ENCODE data around the gene METTL27.
"Not testable (repeated sequence)": the region's sequence is repeated elsewhere in the genome, so short reads cannot be mapped to it uniquely, and the experiment has no call there.

The METTL27 gene, protein sequence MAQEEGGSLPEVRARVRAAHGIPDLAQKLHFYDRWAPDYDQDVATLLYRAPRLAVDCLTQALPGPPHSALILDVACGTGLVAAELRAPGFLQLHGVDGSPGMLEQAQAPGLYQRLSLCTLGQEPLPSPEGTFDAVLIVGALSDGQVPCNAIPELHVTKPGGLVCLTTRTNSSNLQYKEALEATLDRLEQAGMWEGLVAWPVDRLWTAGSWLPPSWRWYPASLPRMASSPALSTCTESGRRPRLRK

DNA sequence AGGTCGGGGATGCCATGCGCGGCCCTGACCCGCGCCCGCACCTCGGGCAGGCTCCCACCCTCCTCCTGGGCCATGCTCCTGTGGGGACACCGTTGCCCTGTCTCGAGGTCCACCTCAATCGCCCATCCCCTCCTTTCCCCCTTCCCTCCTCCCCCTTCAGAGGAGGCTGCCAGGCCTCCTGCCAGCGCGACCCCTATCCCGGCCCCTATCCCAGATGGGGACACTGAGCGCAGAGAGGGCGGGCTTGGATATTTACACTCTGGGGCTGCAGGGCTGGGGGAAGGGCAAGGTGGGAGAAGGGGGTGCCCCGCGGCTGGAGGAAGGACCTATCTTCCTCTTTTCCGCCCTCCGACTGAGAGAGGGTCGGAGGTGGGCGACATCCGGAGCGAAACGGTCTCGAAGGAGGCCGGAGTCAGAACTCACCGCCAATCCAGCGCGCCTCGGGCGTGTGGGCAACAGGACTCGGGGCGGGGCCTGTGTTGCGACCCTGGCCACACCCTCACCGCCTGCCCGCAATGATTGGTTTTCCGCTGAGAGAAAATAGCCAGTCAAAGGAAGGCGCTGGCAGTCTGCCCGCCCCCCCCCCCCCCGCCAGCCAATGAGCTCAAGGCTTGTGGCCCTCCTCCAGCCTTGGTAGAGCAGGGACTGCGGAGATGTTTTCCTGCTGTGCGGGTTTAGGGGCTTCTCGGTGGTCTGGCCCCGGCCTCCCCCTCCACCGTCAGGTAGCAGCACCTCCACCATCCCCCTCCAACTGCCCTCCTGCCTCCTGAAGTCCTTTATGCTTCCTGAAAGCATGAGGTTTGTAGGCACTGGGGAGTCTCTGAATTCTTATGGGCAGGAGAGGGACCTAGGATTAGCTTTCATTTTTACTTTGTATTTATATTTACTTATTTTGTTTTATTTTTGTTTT is at the start of gene METTL27:
TSS of gene METTL27 (minus strand) at position 450 of the 910 bp plus-strand sequence. CDS start at position 74, 376 bp downstream.
- peak; percentile 99 for DNase-seq (ENCODE audit: low spot score)

GRCh38 chr7:73891178-73891885 is 49.0 kb upstream of the METTL27 start:
- DNase-seq (ENCODE audit: low spot score), result no peak

- no peak for DNase-seq (ENCODE audit: low spot score)
Measured at GRCh38 chr7:73890555-73891147, 48.3 kb upstream of the METTL27 start.

DNA sequence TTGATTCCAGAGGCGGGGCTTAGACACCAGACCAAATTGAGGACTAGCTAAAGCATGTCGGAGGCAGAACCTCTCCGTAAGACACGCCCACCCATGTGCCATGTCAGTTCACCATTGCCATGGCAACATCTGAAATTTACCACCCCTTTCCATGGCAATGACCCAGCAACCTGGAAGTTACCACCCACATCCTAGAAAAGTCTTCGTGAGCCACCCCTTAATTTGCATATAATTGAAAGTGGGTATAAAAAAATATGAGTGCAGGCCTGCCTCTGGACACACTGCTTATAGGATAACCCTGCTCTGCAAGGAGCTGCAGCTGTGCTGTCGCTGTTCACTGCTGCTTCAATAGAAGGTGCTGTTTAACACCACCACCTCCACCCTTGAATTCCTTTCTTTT is 46.6 kb upstream of the METTL27 start:
- no peak for DNase-seq (ENCODE audit: low spot score)

DNA sequence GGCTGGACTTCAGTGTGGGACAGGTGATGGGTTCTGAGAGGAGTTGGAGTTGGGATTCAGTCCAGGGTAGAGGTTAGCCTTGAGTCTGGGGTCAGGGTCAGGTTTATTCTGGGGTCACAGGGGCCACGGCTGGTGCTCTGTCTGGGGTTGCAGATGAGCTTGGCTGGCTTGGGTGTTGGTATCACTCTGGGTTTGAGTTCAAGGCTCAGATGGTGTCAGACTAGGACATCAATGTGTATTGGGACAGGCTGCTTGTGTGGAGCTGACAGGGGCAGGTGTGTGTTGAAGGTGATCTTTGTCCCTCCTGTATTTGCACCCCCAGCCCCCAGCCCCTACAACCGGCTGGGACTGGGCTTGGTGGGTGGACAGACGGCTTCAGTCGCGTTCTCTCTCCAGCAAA is 45.4 kb upstream of the METTL27 start:
- no peak for DNase-seq (ENCODE audit: low spot score)

DNA sequence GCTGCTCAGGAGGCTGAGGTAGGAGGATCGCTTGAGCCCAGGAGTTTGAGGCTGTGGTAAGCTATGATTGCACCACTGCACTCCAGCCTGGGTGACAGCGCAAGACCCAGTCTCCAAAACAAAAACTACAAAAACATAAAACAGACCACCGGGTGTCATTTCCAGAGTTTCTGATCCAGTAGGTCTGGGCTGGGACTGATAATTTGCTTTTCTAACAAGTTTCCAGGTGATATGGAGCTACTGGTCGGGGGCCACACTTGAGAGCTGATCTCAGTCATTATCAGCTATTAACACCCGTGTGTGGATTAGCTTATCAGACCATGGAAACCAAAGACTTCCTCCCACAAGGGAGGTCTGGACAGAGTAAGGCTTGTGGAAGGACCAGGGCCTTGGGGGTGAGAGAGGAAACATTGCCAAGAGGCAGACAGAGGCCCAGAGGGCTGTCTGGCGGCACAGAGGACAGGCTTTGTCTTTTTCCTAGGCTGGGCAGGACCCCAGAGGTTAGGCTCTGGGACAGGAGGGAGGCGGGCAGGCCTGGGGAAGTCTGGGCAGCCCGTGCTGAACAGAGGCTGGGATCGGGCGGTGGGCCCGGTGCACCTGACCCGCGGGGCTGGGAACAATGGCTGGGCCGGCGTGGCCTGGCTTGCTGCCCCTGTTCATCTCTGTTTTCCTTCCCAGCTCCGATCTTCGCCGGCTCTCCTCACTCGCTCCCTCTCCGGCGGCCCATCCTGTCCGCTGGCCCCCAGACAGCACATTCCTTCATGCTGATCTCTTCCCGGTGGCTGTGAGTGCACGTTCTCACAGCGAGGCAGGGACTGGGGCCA is 43.9 kb upstream of the METTL27 start:
- no peak for DNase-seq (ENCODE audit: low spot score)

DNA sequence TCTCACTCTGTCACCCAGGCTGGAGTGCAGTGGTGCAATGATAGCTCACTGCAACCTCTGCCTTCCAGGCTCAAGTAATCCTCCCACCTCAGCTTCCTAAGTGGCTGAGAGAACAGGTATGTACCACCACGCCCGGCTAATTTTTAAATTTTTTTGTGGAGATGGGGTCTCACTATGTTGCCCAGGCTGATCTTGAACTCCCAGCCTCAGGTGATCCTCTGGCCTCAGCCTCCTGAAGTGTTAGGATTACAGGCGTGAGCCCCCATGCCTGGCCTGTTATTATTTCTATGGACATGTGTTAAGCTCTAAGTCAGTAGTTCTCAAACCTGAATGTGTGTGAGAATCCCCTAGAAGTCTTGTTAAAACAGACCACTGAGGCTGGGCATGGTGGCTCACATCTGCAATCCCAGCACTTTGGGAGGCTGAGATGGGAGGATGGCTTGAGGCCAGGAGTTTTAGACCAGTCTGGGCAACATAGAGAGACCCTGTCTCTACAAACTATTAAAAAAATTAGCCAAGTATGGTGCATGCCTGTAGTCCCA is 43.2 kb upstream of the METTL27 start:
- DNase-seq (ENCODE audit: low spot score), result no peak

DNA sequence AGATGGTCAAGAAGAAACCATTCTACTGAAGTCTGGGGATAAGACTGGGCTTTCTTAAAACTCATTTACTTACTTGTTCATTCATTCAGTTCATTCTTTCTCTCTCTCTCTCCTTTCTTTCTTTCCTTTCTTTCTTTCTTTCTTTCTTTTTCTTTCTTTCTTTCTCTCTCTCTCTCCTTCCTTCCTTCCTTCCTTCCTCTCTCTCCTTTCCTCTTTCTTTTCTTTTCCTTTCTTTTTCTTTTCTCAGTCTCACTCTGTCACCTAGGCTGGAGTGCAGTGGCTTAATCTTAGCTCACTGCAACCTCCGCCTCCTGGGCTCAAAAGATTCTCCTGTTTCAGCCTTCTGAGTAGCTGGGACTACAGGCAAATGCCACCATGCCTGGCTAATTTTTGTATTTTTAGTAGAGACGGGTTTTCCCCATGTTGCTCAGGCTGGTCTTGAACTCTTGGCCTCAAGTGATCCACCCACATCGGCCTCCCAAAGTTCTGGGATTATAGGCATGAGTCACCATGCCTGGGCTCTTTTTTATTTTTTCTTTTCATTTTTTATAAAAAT is 42.6 kb upstream of the METTL27 start:
- not testable (repeated sequence) for DNase-seq (ENCODE audit: low spot score)

DNA sequence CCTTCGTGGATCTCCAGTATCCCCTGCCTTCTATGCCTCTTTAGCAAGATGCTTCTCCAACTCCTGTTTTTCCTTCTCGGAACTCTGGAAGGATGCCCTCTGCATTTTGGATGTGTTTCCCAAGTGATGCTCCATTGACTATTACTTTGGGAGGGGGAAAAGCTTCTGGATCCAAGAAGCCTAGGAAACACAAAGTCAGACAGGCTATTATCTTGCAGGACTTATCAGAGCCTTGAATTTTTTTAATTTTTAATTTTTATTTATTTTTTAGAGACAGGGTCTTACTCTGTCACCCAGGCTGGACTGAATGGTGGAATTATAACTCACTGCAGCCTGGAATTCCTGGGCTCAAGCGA is 39.7 kb upstream of the METTL27 start:
- no peak for DNase-seq (ENCODE audit: low spot score)

GRCh38 chr7:73881352-73882046 is 39.2 kb upstream of the METTL27 start:
- DNase-seq (ENCODE audit: low spot score), result no peak

DNA sequence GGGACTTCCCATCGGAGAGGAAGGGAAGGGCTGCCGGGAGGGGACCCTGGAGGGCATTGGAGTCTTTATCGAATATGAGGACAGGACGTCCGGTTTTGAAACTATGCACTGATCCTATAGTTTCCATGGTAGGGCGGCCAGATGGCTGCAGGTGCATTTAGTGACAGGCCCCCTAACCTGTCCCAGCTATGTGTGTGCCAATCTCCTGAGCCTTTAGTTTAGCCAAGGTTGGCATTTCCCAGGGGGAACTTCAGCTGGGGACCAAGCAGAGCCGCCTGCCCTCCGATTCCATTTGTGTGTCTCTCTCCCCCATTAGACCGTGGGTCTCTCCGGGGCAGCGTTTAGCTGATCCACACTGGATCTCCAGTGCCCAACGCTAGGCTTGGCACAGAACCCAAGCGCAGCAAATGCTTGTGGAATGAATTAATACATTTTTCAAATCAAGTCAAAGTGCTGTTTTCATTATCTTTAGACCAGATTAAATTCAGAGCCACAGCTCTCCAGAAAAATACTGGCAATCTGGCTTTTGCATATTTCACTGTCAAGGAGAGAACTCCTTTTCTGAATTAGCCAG is 38.5 kb upstream of the METTL27 start:
- DNase-seq (ENCODE audit: low spot score), result no peak

DNA sequence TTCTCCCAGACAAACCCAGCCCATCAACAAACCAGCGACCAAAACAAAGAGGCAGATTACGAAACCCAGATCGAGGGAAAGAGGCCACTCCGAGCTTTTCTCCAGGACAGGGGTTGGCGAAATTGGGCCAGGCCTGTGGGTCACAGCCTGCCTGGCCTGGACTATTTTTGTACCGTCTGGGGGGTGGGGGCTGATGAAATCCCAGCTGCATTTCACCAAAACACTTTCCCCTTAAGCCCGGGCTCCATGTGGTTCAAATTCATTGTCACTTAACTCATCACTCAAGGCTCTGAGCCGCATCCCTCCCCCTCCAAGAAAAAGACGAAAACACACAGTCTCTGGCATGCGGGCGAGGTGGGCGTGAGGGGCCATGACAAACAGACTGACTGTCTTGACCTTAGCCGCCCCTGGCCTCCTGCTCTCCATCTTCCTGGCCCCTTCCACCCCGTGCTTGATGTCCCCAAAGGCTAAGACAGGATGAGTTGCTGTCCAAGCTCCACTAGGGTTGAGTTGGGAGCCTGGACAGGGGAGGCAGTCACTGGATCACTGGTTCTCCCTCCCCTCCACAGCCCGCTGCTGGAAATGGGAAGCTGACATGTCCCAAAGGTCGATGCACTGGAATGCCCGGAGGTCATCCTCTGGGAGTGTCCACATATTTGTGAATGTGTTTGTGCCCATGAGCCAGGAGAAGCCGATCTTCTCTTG is 37.8 kb upstream of the METTL27 start:
- DNase-seq (ENCODE audit: low spot score), result no peak

DNA sequence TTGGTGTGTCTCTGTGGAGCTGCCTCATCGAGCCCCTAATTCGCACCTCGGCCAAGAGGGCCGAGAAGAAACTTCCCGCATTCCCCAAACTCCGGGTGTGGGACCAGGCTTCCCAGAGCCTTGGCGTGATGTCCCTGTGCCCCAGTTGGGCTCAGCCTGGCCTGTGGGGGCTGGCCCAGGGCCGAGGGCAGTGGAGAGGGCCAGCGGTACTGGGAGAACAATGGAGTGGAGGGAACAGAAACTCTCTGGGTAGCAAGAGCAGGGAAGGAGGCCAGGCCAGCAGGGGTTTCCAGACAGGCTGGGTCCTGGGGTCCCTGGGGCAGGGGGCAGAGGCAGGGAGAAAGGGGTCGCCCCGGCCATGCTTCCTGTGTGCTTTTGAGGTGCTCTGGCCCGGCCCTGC is 34.7 kb upstream of the METTL27 start:
- no peak for DNase-seq (ENCODE audit: low spot score)

DNA sequence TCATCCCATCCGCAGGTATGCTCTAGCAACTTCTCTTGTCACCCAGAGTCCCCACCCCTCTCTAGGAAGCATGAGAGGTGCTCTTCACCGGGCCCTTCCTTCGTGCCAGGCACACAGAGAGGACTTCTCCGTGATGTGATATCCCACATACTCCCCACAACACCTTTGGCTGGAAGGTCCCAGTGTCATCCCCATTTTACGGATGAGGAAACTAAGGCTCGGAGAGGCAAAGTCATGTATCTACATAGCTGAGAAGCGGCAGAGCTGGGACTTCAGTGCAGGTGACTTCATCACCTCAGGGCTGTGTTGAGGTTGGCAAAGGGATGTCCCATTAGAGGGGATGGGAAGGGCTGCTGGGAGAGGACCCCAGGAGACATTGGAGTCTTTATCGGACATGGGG is 34.0 kb upstream of the METTL27 start:
- no peak for DNase-seq (ENCODE audit: low spot score)

GRCh38 chr7:73872056-73872908 is 30.0 kb upstream of the METTL27 start:
- DNase-seq (ENCODE audit: low spot score), result no peak

- no peak for DNase-seq (ENCODE audit: low spot score)
Measured at GRCh38 chr7:73871163-73872011, 29.1 kb upstream of the METTL27 start.

GRCh38 chr7:73870041-73870492 is 27.8 kb upstream of the METTL27 start:
- DNase-seq (ENCODE audit: low spot score), result no peak
